Measurements from ENCODE around the gene WDR37.

Gene WDR37

DNA sequence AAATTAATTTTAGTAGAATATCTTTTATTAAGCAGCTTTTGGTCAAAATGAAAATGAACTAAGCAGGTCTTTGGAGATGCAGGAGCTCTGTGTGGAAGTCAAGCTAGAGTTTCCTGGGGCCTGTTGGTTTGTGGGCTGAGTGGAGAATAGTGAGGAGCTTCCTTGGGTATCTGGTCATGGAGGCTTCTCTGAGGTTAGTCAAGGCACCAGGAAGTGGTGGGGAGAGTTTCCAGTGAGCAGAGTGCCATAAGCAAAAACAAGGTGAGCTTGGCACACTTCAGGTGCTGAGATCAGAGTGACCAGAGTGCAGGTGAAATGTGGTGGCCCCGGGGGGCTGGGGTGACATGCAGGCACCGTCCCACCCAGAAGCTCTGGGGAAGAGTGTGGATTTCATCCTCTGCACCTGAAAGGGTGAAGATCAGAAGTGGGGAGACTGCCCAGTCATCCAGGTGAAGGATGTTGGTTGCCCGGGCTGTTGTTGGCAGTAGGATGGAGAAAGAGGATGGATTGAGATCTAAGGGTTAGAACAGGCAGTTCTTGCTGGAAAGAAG is 77.4 kb downstream of the WDR37 start:
- H3K4me3 ChIP-seq (ENCODE audit: low read length): no peak overlapping the region
- peaks cover 30% of the 10 kb centered on the region for H3K36me3 ChIP-seq (ENCODE audit: insufficient read depth, low read length)

GRCh38 chr10:1134156-1134555 is 78.0 kb downstream of the WDR37 start:
- H2AFZ ChIP-seq (ENCODE audit: low read depth, low read length): no peak overlapping the region
- H3K9me3 ChIP-seq (ENCODE audit: low read length): peaks cover 16% of the 10 kb centered on the region
- no peaks in the 10 kb centered on the region for H3K4me1 ChIP-seq (ENCODE audit: insufficient read depth, low read length)
- H3K36me3 ChIP-seq (ENCODE audit: insufficient read depth, low read length): peaks cover 24% of the 10 kb centered on the region
- no peaks in the 10 kb centered on the region for H3K27me3 ChIP-seq (ENCODE audit: insufficient read depth, low read length)
- H3K4me3 ChIP-seq (ENCODE audit: low read length): no peak overlapping the region

More for the DNA sequence above, 77.4 kb downstream of the WDR37 start:
- Histone ChIP-seq H3K27me3 (ENCODE audit: insufficient read depth, low read length) (no peaks in the 10 kb centered on the region), H3K9me3 (ENCODE audit: low read length) (peaks cover 20% of the 10 kb centered on the region), H2AFZ (ENCODE audit: low read depth, low read length) (no peak overlapping the region), H3K4me1 (ENCODE audit: insufficient read depth, low read length) (no peaks in the 10 kb centered on the region)

DNA sequence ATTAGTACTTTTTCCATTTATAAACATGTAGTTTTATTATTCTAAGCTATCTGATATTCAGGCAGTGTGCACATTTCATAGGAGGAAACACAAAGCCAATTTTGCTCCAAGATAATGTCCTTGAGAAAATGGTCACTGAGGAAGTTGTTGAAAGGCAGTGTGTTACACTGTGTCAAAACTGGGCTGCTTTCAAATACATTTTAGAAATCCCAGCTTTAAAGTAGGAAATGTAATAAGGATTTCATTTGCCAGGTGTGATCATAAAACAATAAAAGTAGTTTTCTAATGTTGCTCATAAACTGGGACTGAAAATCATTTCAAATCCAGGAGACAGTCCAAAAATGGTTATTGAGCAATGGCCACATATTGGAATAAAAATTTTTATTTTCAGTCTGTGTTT is 80.1 kb downstream of the WDR37 start:
- peaks cover 8% of the 10 kb centered on the region for H3K9me3 ChIP-seq (ENCODE audit: low read length)
- no peak overlapping the region for H3K4me3 ChIP-seq (ENCODE audit: low read length)
- H3K36me3 ChIP-seq (ENCODE audit: insufficient read depth, low read length): peaks cover 3% of the 10 kb centered on the region
- H3K4me1 ChIP-seq (ENCODE audit: insufficient read depth, low read length): no peaks in the 10 kb centered on the region
- H2AFZ ChIP-seq (ENCODE audit: low read depth, low read length): no peak overlapping the region
- no peaks in the 10 kb centered on the region for H3K27me3 ChIP-seq (ENCODE audit: insufficient read depth, low read length)

DNA sequence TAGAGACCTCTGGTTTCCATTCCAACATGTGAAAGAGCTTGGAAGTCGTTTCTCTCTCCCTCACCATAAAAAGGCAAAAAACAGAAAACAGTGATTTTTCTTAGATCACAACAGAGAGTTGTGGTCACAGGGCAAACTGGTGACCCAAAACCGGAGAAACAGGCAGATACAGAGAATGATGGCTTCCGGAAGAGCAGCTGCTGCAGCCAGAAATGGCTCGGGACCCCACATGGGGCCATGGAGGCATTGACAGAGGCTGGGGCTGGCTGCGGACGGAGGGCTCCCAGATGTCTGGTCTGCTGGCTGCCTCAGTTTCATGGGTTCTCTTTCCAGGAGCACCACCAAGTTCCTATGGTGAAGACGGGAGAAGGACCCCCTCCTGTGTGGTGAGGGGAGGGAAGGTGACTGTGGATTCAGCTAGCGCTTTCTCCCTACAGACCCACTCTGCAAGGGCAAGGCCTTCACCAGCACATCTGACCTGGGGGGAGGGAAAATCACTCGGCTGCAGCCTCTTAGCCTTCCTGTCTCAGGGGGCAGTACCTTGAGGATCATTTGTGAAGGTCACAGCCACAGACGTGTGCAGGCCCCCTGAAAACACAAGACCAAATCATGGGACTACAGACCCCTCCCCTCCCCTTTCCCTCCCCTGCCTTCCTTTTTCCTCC is 81.4 kb downstream of the WDR37 start:
- Histone ChIP-seq H3K36me3 (ENCODE audit: insufficient read depth, low read length) (no peaks in the 10 kb centered on the region), H3K4me3 (ENCODE audit: low read length) (no peak overlapping the region), H3K27me3 (ENCODE audit: insufficient read depth, low read length) (no peaks in the 10 kb centered on the region), H3K4me1 (ENCODE audit: insufficient read depth, low read length) (no peaks in the 10 kb centered on the region), H2AFZ (ENCODE audit: low read depth, low read length) (no peak overlapping the region), H3K9me3 (ENCODE audit: low read length) (peaks cover 8% of the 10 kb centered on the region)

- Histone ChIP-seq H3K4me1 (ENCODE audit: insufficient read depth, low read length) (no peaks in the 10 kb centered on the region), H3K9me3 (ENCODE audit: low read length) (peaks cover 8% of the 10 kb centered on the region), H3K4me3 (ENCODE audit: low read length) (no peak overlapping the region), H3K27me3 (ENCODE audit: insufficient read depth, low read length) (no peaks in the 10 kb centered on the region), H2AFZ (ENCODE audit: low read depth, low read length) (no peak overlapping the region), H3K36me3 (ENCODE audit: insufficient read depth, low read length) (no peaks in the 10 kb centered on the region)
Observed at GRCh38 chr10:1138529-1138928, 82.3 kb downstream of the WDR37 start.

DNA sequence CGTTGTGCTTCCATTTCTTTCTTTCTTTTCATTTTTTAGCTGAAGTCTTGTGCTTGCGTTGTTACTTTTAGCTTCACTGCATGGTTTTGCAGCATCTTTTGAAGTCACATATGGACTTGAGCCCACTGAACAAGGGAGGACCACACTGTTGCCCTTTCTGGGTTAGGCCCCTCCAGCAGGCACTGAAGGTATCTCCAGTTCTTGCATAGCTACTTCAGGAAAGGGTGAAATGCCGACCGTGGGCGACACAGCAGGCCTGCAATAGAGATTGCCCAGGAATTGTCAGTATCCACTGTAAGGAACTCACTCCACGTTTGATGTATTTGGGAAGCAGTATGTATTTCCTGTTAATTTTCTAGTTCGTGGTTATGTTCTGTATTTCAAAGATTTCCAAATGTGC is 85.1 kb downstream of the WDR37 start:
- H3K36me3 ChIP-seq (ENCODE audit: insufficient read depth, low read length): no peaks in the 10 kb centered on the region
- no peaks in the 10 kb centered on the region for H3K4me1 ChIP-seq (ENCODE audit: insufficient read depth, low read length)
- H2AFZ ChIP-seq (ENCODE audit: low read depth, low read length): no peak overlapping the region
- H3K27me3 ChIP-seq (ENCODE audit: insufficient read depth, low read length): no peaks in the 10 kb centered on the region
- no peak overlapping the region for H3K4me3 ChIP-seq (ENCODE audit: low read length)
- H3K9me3 ChIP-seq (ENCODE audit: low read length): peaks cover 6% of the 10 kb centered on the region

DNA sequence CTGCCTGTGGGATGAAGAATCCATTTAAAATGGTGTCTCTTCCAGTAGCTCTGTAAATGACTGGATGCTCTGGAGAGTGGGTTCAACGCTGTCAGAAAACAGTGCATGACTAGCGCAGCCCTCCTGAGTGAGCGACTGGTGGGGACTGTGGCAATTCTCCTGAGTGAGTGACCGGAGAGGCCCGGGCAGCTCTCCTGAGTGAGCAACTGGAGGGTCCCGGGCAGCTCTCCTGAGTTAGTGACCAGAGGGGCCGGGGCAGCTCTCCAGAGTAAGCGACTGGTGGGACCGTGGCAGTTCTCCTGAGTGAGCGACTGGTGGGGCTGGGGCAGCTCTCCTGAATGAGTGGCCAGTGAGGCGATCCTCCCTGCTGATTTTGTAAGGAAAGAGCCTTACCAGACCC is 85.5 kb downstream of the WDR37 start:
- no peak overlapping the region for H3K4me3 ChIP-seq (ENCODE audit: low read length)
- H3K27me3 ChIP-seq (ENCODE audit: insufficient read depth, low read length): no peaks in the 10 kb centered on the region
- H3K9me3 ChIP-seq (ENCODE audit: low read length): peaks cover 5% of the 10 kb centered on the region
- H2AFZ ChIP-seq (ENCODE audit: low read depth, low read length): no peak overlapping the region
- H3K4me1 ChIP-seq (ENCODE audit: insufficient read depth, low read length): no peaks in the 10 kb centered on the region
- H3K36me3 ChIP-seq (ENCODE audit: insufficient read depth, low read length): no peaks in the 10 kb centered on the region

DNA sequence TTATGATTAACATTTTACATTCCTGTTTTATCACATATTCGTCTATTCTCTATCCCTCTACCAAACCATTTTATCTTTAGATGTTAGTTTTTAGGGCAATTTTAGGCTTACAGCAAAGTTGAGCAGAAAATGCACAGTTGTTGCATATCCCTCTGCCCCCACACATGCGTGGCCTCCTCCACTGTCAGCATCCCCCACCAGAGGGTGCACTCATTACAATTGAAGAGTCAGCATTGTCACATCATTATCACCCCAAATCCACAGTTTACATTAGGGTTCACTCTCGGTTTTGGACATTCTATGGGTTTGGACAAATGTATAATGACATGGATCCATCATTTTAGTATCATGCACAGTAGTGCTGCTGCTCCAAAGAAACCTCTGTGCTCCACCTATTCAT is 86.4 kb downstream of the WDR37 start:
- Histone ChIP-seq H3K9me3 (ENCODE audit: low read length) (peaks cover 5% of the 10 kb centered on the region), H3K4me1 (ENCODE audit: insufficient read depth, low read length) (no peaks in the 10 kb centered on the region), H3K36me3 (ENCODE audit: insufficient read depth, low read length) (no peaks in the 10 kb centered on the region), H3K27me3 (ENCODE audit: insufficient read depth, low read length) (no peaks in the 10 kb centered on the region), H2AFZ (ENCODE audit: low read depth, low read length) (no peak overlapping the region), H3K4me3 (ENCODE audit: low read length) (no peak overlapping the region)

- Histone ChIP-seq H3K9me3 (ENCODE audit: low read length) (peaks cover 2% of the 10 kb centered on the region), H3K36me3 (ENCODE audit: insufficient read depth, low read length) (no peaks in the 10 kb centered on the region), H3K4me3 (ENCODE audit: low read length) (no peak overlapping the region), H2AFZ (ENCODE audit: low read depth, low read length) (no peak overlapping the region), H3K4me1 (ENCODE audit: insufficient read depth, low read length) (no peaks in the 10 kb centered on the region), H3K27me3 (ENCODE audit: insufficient read depth, low read length) (no peaks in the 10 kb centered on the region)
Observed at GRCh38 chr10:1147810-1148209, 91.6 kb downstream of the WDR37 start.

GRCh38 chr10:1148855-1149605 is 92.8 kb downstream of the WDR37 start:
- Histone ChIP-seq H3K4me3 (ENCODE audit: low read length) (no peak overlapping the region), H3K9me3 (ENCODE audit: low read length) (peaks cover 2% of the 10 kb centered on the region), H3K4me1 (ENCODE audit: insufficient read depth, low read length) (no peaks in the 10 kb centered on the region), H2AFZ (ENCODE audit: low read depth, low read length) (no peak overlapping the region), H3K27me3 (ENCODE audit: insufficient read depth, low read length) (no peaks in the 10 kb centered on the region), H3K36me3 (ENCODE audit: insufficient read depth, low read length) (no peaks in the 10 kb centered on the region)

GRCh38 chr10:1149793-1150637 is 93.8 kb downstream of the WDR37 start:
- H3K9me3 ChIP-seq (ENCODE audit: low read length): peaks cover 2% of the 10 kb centered on the region
- H3K27me3 ChIP-seq (ENCODE audit: insufficient read depth, low read length): peaks cover 5% of the 10 kb centered on the region
- H2AFZ ChIP-seq (ENCODE audit: low read depth, low read length): no peak overlapping the region
- no peaks in the 10 kb centered on the region for H3K4me1 ChIP-seq (ENCODE audit: insufficient read depth, low read length)
- H3K36me3 ChIP-seq (ENCODE audit: insufficient read depth, low read length): no peaks in the 10 kb centered on the region
- H3K4me3 ChIP-seq (ENCODE audit: low read length): no peak overlapping the region

DNA sequence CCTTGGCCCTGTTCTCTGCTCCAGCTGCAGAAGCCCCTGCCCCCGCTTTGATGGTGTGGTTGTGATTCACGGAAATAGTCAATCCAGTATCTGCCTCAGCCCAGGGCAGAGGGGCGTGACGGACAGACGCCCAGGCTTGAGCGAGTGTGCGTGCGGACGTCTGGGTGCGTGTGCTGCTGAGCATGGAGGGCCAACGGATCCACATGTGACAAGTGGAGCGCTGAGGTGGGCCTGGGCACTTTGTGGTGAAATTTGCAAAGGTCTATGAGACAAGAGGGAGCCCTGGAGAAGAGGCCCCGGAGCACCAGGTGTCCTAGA is 94.4 kb downstream of the WDR37 start:
- peaks cover 5% of the 10 kb centered on the region for H3K27me3 ChIP-seq (ENCODE audit: insufficient read depth, low read length)
- H3K36me3 ChIP-seq (ENCODE audit: insufficient read depth, low read length): no peaks in the 10 kb centered on the region
- no peak overlapping the region for H3K4me3 ChIP-seq (ENCODE audit: low read length)
- peaks cover 2% of the 10 kb centered on the region for H3K9me3 ChIP-seq (ENCODE audit: low read length)
- H3K4me1 ChIP-seq (ENCODE audit: insufficient read depth, low read length): no peaks in the 10 kb centered on the region
- H2AFZ ChIP-seq (ENCODE audit: low read depth, low read length): no peak overlapping the region

All from neuron (in vitro differentiated cells).